B cell (primary cell): ENCODE data around the gene KRTAP10-8. TPM values are rescaled to one million over a fixed set of nuclear protein-coding genes. Genes with fewer than 3 reads are reported as not detected.

Experiments used
- ATAC-seq: fragments of 200-7000 bp; cut with Tn5 transposase; one replicate; pipeline ENCODE4 v1.10.0; 2021; ENCODE audit warnings: low read depth, mild to moderate bottlenecking, moderate number of reproducible peaks, moderate library complexity
- CTCF ChIA-PET: fragments of 350-600 bp; sonication (Branson Sonifier 250); formaldehyde crosslinking; loops from one replicate; lab custom pipeline; 2021; ENCODE audit warnings: antibody characterized with exemption, inconsistent platforms; lab: Charles Lee
- POLR2A ChIA-PET: fragments of 350-600 bp; sonication (Branson Sonifier 250); formaldehyde crosslinking; loops from one replicate; lab custom pipeline; 2021; ENCODE audit warnings: antibody characterized with exemption; lab: Charles Lee
- DNase-seq: peaks from one replicate; pipeline ENCODE4 v3.0.0; 2013
- H2AFZ ChIP-seq: 2 replicates; pipeline ENCODE4 v1.6.1; 2012; ENCODE audit warnings: mild to moderate bottlenecking, low read depth, low read length; ENCODE audit not compliant: insufficient read depth, poor library complexity, severe bottlenecking
- H3K27ac ChIP-seq, 2 donors: 1 replicate in 1 of 2; 2 replicates in 1 of 2; pipeline ENCODE4 v1.5.1; 2012 to 2013; ENCODE audit warnings: low read length in 2 of 2, mild to moderate bottlenecking in 2 of 2, moderate library complexity in 1 of 2
- H3K27me3 ChIP-seq, 4 experiments: fragments of 200-600 bp in 1 of 4; sonication (generic) in 1 of 4; replicated peaks in 1 of 4; 1 replicate in 2 of 4; 2 replicates in 2 of 4; pipeline versions ENCODE4 v1.6.1 to v1.7.0; 2013 to 2016; ENCODE audit warnings: low read length in 3 of 4, mild to moderate bottlenecking in 2 of 4, mixed read lengths in 1 of 4, moderate library complexity in 1 of 4; ENCODE audit not compliant: insufficient read depth in 4 of 4, control insufficient read depth in 3 of 4; ENCODE audit errors: control extremely low read depth in 1 of 4
- H3K36me3 ChIP-seq, 2 experiments: replicated peaks in 1 of 2; 1 replicate in 1 of 2; 2 replicates in 1 of 2; pipeline versions ENCODE4 v1.6.1 to v1.7.1; 2013; ENCODE audit warnings: low read length in 1 of 2; ENCODE audit not compliant: insufficient read depth in 2 of 2, control insufficient read depth in 1 of 2; ENCODE audit errors: control extremely low read depth in 1 of 2, extremely low read depth in 1 of 2
- H3K4me1 ChIP-seq, 2 donors: fragments of 200-600 bp in 1 of 2; sonication (generic) in 1 of 2; 1 replicate in 1 of 2; 2 replicates in 1 of 2; pipeline versions ENCODE4 v1.5.1 to v1.6.1; 2013 to 2017; ENCODE audit warnings: low read length in 2 of 2; ENCODE audit not compliant: control insufficient read depth in 2 of 2, insufficient read depth in 2 of 2
- H3K4me2 ChIP-seq: replicated peaks from 2 replicates; pipeline ENCODE3; 2012; ENCODE audit warnings: mild to moderate bottlenecking, low read depth, low read length; ENCODE audit not compliant: poor library complexity, severe bottlenecking
- H3K4me3 ChIP-seq, 5 experiments: fragments of 200-600 bp in 1 of 5; sonication (generic) in 1 of 5; 1 replicate in 3 of 5; 2 replicates in 2 of 5; pipeline versions ENCODE4 v1.5.1 to v1.7.0; 2011 to 2016; ENCODE audit warnings: low read length in 4 of 5, mild to moderate bottlenecking in 4 of 5, low read depth in 2 of 5, control low read depth in 1 of 5, moderate library complexity in 1 of 5; ENCODE audit not compliant: insufficient read depth in 1 of 5; ENCODE audit errors: control extremely low read depth in 1 of 5, extremely low read depth in 1 of 5
- H3K79me2 ChIP-seq: fragments of 200-600 bp; sonication (generic); one replicate; pipeline ENCODE4 v1.6.0; 2016; ENCODE audit warnings: low read length; ENCODE audit not compliant: control insufficient read depth, insufficient read depth
- H3K9ac ChIP-seq: fragments of 200-600 bp; sonication (generic); 2 replicates; pipeline ENCODE4 v1.6.1; 2017; ENCODE audit warnings: mild to moderate bottlenecking, low read length, moderate library complexity
- H3K9me3 ChIP-seq, 3 donors: one replicate each; pipeline versions ENCODE4 v1.6.1 to v1.7.1; 2013; ENCODE audit warnings: low read length in 2 of 3; ENCODE audit not compliant: control insufficient read depth in 2 of 3, insufficient read depth in 1 of 3; ENCODE audit errors: control extremely low read depth in 1 of 3
- H4K20me1 ChIP-seq: 2 replicates; pipeline ENCODE4 v1.6.0; 2012; ENCODE audit warnings: mild to moderate bottlenecking, low read length; ENCODE audit not compliant: insufficient read depth, control insufficient read depth, poor library complexity, severe bottlenecking
- H3K27ac Mint-ChIP-seq: one replicate; pipeline ENCODE4 v1.8.0; 2021; ENCODE audit warnings: mixed read lengths
- H3K27me3 Mint-ChIP-seq: one replicate; pipeline ENCODE4 v1.8.0; 2021; ENCODE audit warnings: mixed read lengths
- H3K4me1 Mint-ChIP-seq: one replicate; pipeline ENCODE4 v1.8.0; 2021; ENCODE audit warnings: mixed read lengths
- H3K4me3 Mint-ChIP-seq: one replicate; pipeline ENCODE4 v1.8.0; 2021; ENCODE audit warnings: mixed read lengths
- H3K9me3 Mint-ChIP-seq: one replicate; pipeline ENCODE4 v1.8.0; 2022; ENCODE audit warnings: mixed read lengths; ENCODE audit not compliant: insufficient read depth
- CTCF ChIP-seq: fragments of 200-600 bp; IDR thresholded peaks from one replicate; pipeline ENCODE4 v1.8.0; 2022; ENCODE audit warnings: antibody characterized with exemption, mild to moderate bottlenecking
- EZH2 ChIP-seq: IDR thresholded peaks from 2 replicates; pipeline ENCODE4 v1.6.1; 2012; ENCODE audit warnings: borderline replicate concordance, low read depth, mild to moderate bottlenecking, moderate library complexity, low read length; ENCODE audit not compliant: insufficient read depth, poor library complexity, severe bottlenecking
- WGBS: methylation state at CpG from one replicate; pipeline ENCODE4 v1.1.5; 2013; ENCODE audit warnings: missing lambda C conversion rate; ENCODE audit not compliant: insufficient coverage; 5-methylcytosine and 5-hydroxymethylcytosine counted together
- intact Hi-C: fragments of 100-400 bp; cut with micrococcal nuclease; formaldehyde crosslinking; loops from one replicate; pipeline ENCODE4 v1.10.0; 2022
- polyA plus RNA-seq: library from polyadenylated mRNA; depleted of rRNA; stranded (reverse); fragments of >200 nt; gene quantifications from 2 replicates; pipeline ENCODE4 v1.2.3, GENCODE V29; 2012
- total RNA-seq, 2 donors: library from RNA; stranded (reverse); fragments of 120-200 nt in 1 of 2; gene quantifications; 1 replicate in 1 of 2; 2 replicates in 1 of 2; pipeline versions ENCODE4 v1.2.3 to v1.2.4, GENCODE V29; 2013 to 2022

KRTAP10-8 gene
- total and polyA plus RNA-seq, 2 donors (not counting 1 experiment from before 2014, with no cell fraction given): not detected

- Mint-ChIP-seq H3K9me3 (peaks cover 19% of the 10 kb centered on the region), H3K4me3 (no peak overlapping the region), H3K27me3 (peaks cover 14% of the 10 kb centered on the region), H3K27ac (no peak overlapping the region), H3K4me1 (peaks cover 4% of the 10 kb centered on the region)
- no peak overlapping the region for H3K9ac ChIP-seq
- no peaks in the 10 kb centered on the region for H4K20me1 ChIP-seq
- ChIA-PET POLR2A (no interaction called here), CTCF (no interaction called here)
- H2AFZ ChIP-seq: no peak overlapping the region
- H3K79me2 ChIP-seq: no peaks in the 10 kb centered on the region
- peaks cover 0 to 20% (median 0%) of the 10 kb centered on the region in 4 experiments for H3K27me3 ChIP-seq
- H3K36me3 ChIP-seq: no peaks in the 10 kb centered on the region
- ATAC-seq: no peak
- WGBS: 40% methylated on average over 1 of the region's 2 CpGs
- no peak overlapping the region for H3K4me3 ChIP-seq
- H3K4me1 ChIP-seq: peaks cover 2 to 3% of the 10 kb centered on the region in 2 donors
- TF ChIP-seq EZH2 (no peak), CTCF (no peak)
- peaks cover 0 to 50% (median 22%) of the 10 kb centered on the region in 3 donors for H3K9me3 ChIP-seq
- no peak overlapping the region for H3K4me2 ChIP-seq
- intact Hi-C loops: no loop called here
- H3K27ac ChIP-seq: no peak overlapping the region
- DNase-seq: no peak
Observed at GRCh38 chr21:44630440-44630839, 18.6 kb downstream of the KRTAP10-8 start.

GRCh38 chr21:44632067-44632466 is 20.2 kb downstream of the KRTAP10-8 start:
- intact Hi-C loops: no loop called here
- no peak overlapping the region for H2AFZ ChIP-seq
- CTCF ChIA-PET: no interaction called here

More at GRCh38 chr21:44632067-44632466, 20.2 kb downstream of the KRTAP10-8 start:
- H3K27ac Mint-ChIP-seq: no peak overlapping the region
- H3K4me3 ChIP-seq: no peak overlapping the region
- H3K27ac ChIP-seq: no peak overlapping the region
- H3K4me3 Mint-ChIP-seq: no peak overlapping the region
- H3K27me3 Mint-ChIP-seq: peaks cover 21% of the 10 kb centered on the region
- H3K27me3 ChIP-seq: peaks cover 0 to 7% (median 0%) of the 10 kb centered on the region in 4 experiments
- peaks cover 4% of the 10 kb centered on the region for H3K4me1 Mint-ChIP-seq
- H3K36me3 ChIP-seq: no peaks in the 10 kb centered on the region
- DNase-seq (no peak), ATAC-seq (no peak)
- no peak overlapping the region for H3K9ac ChIP-seq
- WGBS: no CpG with 5 or more reads among the region's 1 CpG
- H3K4me2 ChIP-seq: no peak overlapping the region
- peaks cover 0 to 38% (median 22%) of the 10 kb centered on the region in 3 donors for H3K9me3 ChIP-seq
- no peak for TF ChIP-seq EZH2
- no peak for TF ChIP-seq CTCF
- H3K9me3 Mint-ChIP-seq: peaks cover 19% of the 10 kb centered on the region
- POLR2A ChIA-PET: no interaction called here
- no peaks in the 10 kb centered on the region for H3K79me2 ChIP-seq
- no peaks in the 10 kb centered on the region for H4K20me1 ChIP-seq
- H3K4me1 ChIP-seq: peaks cover 2 to 3% of the 10 kb centered on the region in 2 donors
